GM23248 (cell line): ENCODE results near the gene LCN6.

Source experiments
- EZH2 ChIP-seq: fragments of 200-600 bp; sonication (generic); IDR thresholded peaks from 2 replicates; pipeline ENCODE4 v1.6.1; 2018; ENCODE audit warnings: antibody characterized with exemption, mild to moderate bottlenecking; ENCODE audit not compliant: insufficient read depth, poor library complexity, severe bottlenecking
- EZH2phosphoT487 ChIP-seq: fragments of 200-600 bp; sonication (generic); IDR thresholded peaks from 2 replicates; pipeline ENCODE4 v1.6.1; 2018; ENCODE audit warnings: antibody characterized with exemption, moderate library complexity, mild to moderate bottlenecking, low read depth; ENCODE audit not compliant: insufficient read depth

GRCh38 chr9:136713550-136713949, 34.8 kb downstream of the LCN6 start:
- no peak for TF ChIP-seq EZH2phosphoT487
- TF ChIP-seq EZH2: no peak
